ENCODE measurements around the gene NLRP9. TPM values are rescaled to one million over a fixed set of nuclear protein-coding genes. Genes with fewer than 3 reads are reported as not detected.

NLRP9 gene
- total and polyA plus RNA-seq, 2 of the 4 experiments (the other 2 are of a cell fraction) = not detected

GRCh38 chr19:55658846-55659459, 79.2 kb downstream of the NLRP9 start:
- Histone ChIP-seq H4K91ac (ENCODE audit: insufficient read depth, low read depth, low read length) (no peak overlapping the region), H4K20me1 (ENCODE audit: insufficient read depth, low read length) (peaks cover 92% of the 10 kb centered on the region), H3K9ac (ENCODE audit: low read depth, low read length) (no peak overlapping the region), H3K4me3 (ENCODE audit: insufficient read depth, low read depth, low read length) (no peak overlapping the region), H2AFZ (replicated peaks; ENCODE audit: low read length, poor library complexity) (no peak overlapping the region), H3K9me1 (ENCODE audit: insufficient read depth, low read length) (peaks cover 13% of the 10 kb centered on the region), H2AK9ac (replicated peaks; ENCODE audit: low read depth, low read length, poor library complexity) (no peak overlapping the region), H3K79me1 (ENCODE audit: low read depth in 1 of 2, low read length in 2 of 2) (peaks cover 12 to 44% of the 10 kb centered on the region in 2 experiments), H3K56ac (ENCODE audit: extremely low read depth, insufficient read depth, low read length) (no peak overlapping the region), H4K5ac (ENCODE audit: low read depth, low read length) (no peak overlapping the region), H2BK15ac (ENCODE audit: low read depth, low read length) (no peak overlapping the region), H3K14ac (replicated peaks; ENCODE audit: low read depth, low read length) (no peak overlapping the region), H4K8ac (ENCODE audit: low read depth in 2 of 2, low read length in 2 of 2) (no peak overlapping the region), H2AK5ac (ENCODE audit: low read depth, low read length) (no peak overlapping the region), H2BK20ac (ENCODE audit: low read depth, low read length) (no peak overlapping the region), H3K4me2 (ENCODE audit: low read depth, low read length) (no peak overlapping the region), H3K23ac (ENCODE audit: low read depth, low read length) (no peak overlapping the region), H3K27ac (ENCODE audit: insufficient read depth, low read length) (no peak overlapping the region), H2BK5ac (ENCODE audit: low read depth, low read length, poor library complexity, severe bottlenecking) (no peak overlapping the region), H3K9me3 (ENCODE audit: control insufficient read depth, insufficient read depth, low read length) (no peaks in the 10 kb centered on the region), H2BK120ac (ENCODE audit: low read depth, low read length) (no peak overlapping the region), H3K36me3 (ENCODE audit: control insufficient read depth, insufficient read depth, low read length) (peaks cover 45% of the 10 kb centered on the region), H3K4ac (ENCODE audit: low read depth, low read length) (no peak overlapping the region), H3K4me1 (ENCODE audit: control insufficient read depth, insufficient read depth, low read length) (peaks cover 10% of the 10 kb centered on the region), H3K27me3 (ENCODE audit: control insufficient read depth, insufficient read depth, low read length) (no peaks in the 10 kb centered on the region), H3K18ac (ENCODE audit: low read depth, low read length) (no peak overlapping the region)
- dilution Hi-C loops (cut with HindIII; ENCODE audit: low sequenced_read_pairs, unreplicated experiment) = no loop called here
- CTCF ChIA-PET = no interaction called here
- POLR2A ChIA-PET (ENCODE audit: unreplicated experiment) = no interaction called here
- intact Hi-C loops (cut with micrococcal nuclease) = no loop called here
- no TSS peak for BruUV-seq (replicated peaks)
- WGBS, 2 experiments (ENCODE audit: extremely low coverage in 2 of 2, insufficient read length in 1 of 2) = 84% methylated on average over 13 of the region's 37 CpGs; no CpG with 5 or more reads in 1 of the 2 experiments
- TF ChIP-seq CEBPB (IDR thresholded peaks at IDR 0.05; ENCODE audit: low read depth, low read length) (no peak), NFE2L2 (IDR thresholded peaks at IDR 0.05; ENCODE audit: low read depth, low read length) (no peak), BHLHE40 (IDR thresholded peaks at IDR 0.05; ENCODE audit: low read depth, low read length) (no peak), CHD1 (IDR thresholded peaks at IDR 0.05; ENCODE audit: low read depth, low read length) (no peak), SMC3 (IDR thresholded peaks at IDR 0.05; ENCODE audit: low read depth, low read length) (no peak), MXI1 (IDR thresholded peaks at IDR 0.05; ENCODE audit: borderline replicate concordance, low read depth, low read length) (no peak), MAFK (IDR thresholded peaks at IDR 0.05; ENCODE audit: low read depth, low read length) (no peak), RCOR1 (IDR thresholded peaks at IDR 0.05; ENCODE audit: insufficient replicate concordance, low read length) (no peak), CTCF (conservative IDR thresholded peaks at IDR 0.05; ENCODE audit: low read depth, low read length) (no peak), ELK1 (IDR thresholded peaks at IDR 0.05; ENCODE audit: borderline replicate concordance, low read depth, low read length) (no peak), POLR2A (IDR thresholded peaks at IDR 0.05; ENCODE audit: low read depth, low read length) (no peak), RFX5 (IDR thresholded peaks at IDR 0.05; ENCODE audit: low read depth, low read length) (no peak), RAD21 (IDR thresholded peaks at IDR 0.05; ENCODE audit: low read length) (no peak), FOS (IDR thresholded peaks at IDR 0.05; ENCODE audit: low read depth, low read length) (no peak), USF2 (IDR thresholded peaks at IDR 0.05; ENCODE audit: low read depth, low read length) (no peak), MAZ (IDR thresholded peaks at IDR 0.05; ENCODE audit: borderline replicate concordance, low read depth, low read length) (no peak)
- ATAC-seq (ENCODE audit: low read depth) (no peak), DNase-seq (no peak)
- in situ Hi-C loops (cut with MboI; ENCODE audit: low sequenced_read_pairs) = loop anchor here (25.0 kb wide), 2 partner anchors 1197 to 1522 kb away; partner anchors contain the start of genes CDC42EP5, CNOT3 and LENG9

Data from IMR-90 (cell line).